Tibial artery (tissue), 4 donors: ENCODE data around the gene GPATCH8.

ENCODE experiments used
- DNase-seq, 2 donors: peaks; one replicate each; pipeline ENCODE4 v3.0.0-alpha.2; 2019
- H3K27ac ChIP-seq, 2 donors: fragments of 200-600 bp; sonication (generic) in 1 of 2; 1 replicate in 1 of 2; 2 replicates in 1 of 2; pipeline ENCODE4 v1.5.1; 2018 to 2019; ENCODE audit warnings: mild to moderate bottlenecking in 1 of 2
- H3K27me3 ChIP-seq, 2 donors: fragments of 200-600 bp; sonication (generic) in 1 of 2; one replicate each; pipeline versions ENCODE4 v1.5.1 to v1.6.0; 2016 to 2019
- H3K36me3 ChIP-seq, 3 donors: fragments of 200-600 bp; sonication (generic) in 2 of 3; one replicate each; pipeline ENCODE4 v1.5.1; 2016 to 2019; ENCODE audit warnings: mild to moderate bottlenecking in 2 of 3
- H3K4me1 ChIP-seq, 4 donors: fragments of 200-600 bp; sonication (generic) in 2 of 4; 1 replicate in 3 of 4; 2 replicates in 1 of 4; pipeline ENCODE4 v1.5.1; 2016 to 2019
- H3K4me3 ChIP-seq, 2 donors: fragments of 200-600 bp; sonication (generic) in 1 of 2; 1 replicate in 1 of 2; 2 replicates in 1 of 2; pipeline ENCODE4 v1.5.1; 2018 to 2019; ENCODE audit warnings: mild to moderate bottlenecking in 2 of 2
- H3K9me3 ChIP-seq, 3 donors: fragments of 200-600 bp; sonication (generic) in 1 of 3; one replicate each; pipeline ENCODE4 v1.5.1; 2016 to 2019
- intact Hi-C: fragments of 100-400 bp; cut with DNase I; formaldehyde crosslinking; loops from one replicate; pipeline ENCODE4 v1.15.0; 2023; ENCODE audit warnings: low total_unique reads
- TF ChIP-seq, protein P1 (sequence below), 2 experiments: fragments of 200-600 bp in 1 of 2; fragments of 450-650 bp in 1 of 2; IDR thresholded peaks; one replicate each; pipeline ENCODE4 v1.5.1; 2017 to 2019; ENCODE audit warnings: antibody characterized with exemption in 2 of 2, mild to moderate bottlenecking in 1 of 2, moderate library complexity in 1 of 2

The GPATCH8 gene

DNA sequence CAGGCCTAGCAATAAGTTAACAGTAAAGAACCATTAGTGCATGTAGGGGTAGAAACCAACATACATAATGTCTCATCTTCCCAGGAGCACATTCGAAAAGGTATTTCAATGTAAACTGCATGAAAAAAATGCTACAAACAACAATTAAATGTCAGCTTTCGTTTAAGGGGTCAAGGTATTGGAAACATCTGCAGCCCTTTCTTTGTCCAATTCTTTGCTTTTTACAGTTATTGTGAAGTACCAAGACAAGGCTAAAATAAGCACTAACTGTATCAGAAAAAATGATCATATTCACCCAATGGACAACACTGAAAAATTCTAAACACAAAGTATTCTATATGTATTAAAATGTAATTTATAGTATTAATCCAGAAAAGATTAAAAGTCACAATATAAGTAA lies 37.9 kb downstream of the GPATCH8 start:
- Histone ChIP-seq H3K9me3 (no peaks in the 10 kb centered on the region), H3K36me3 (peaks cover 0 to 15% (median 7%) of the 10 kb centered on the region in 3 donors), H3K4me3 (no peak overlapping the region), H3K4me1 (peaks cover 0 to 52% (median 24%) of the 10 kb centered on the region in 4 donors), H3K27me3 (no peaks in the 10 kb centered on the region), H3K27ac (no peak overlapping the region)
- intact Hi-C loops, result no loop called here
- TF ChIP-seq, protein P1, sequence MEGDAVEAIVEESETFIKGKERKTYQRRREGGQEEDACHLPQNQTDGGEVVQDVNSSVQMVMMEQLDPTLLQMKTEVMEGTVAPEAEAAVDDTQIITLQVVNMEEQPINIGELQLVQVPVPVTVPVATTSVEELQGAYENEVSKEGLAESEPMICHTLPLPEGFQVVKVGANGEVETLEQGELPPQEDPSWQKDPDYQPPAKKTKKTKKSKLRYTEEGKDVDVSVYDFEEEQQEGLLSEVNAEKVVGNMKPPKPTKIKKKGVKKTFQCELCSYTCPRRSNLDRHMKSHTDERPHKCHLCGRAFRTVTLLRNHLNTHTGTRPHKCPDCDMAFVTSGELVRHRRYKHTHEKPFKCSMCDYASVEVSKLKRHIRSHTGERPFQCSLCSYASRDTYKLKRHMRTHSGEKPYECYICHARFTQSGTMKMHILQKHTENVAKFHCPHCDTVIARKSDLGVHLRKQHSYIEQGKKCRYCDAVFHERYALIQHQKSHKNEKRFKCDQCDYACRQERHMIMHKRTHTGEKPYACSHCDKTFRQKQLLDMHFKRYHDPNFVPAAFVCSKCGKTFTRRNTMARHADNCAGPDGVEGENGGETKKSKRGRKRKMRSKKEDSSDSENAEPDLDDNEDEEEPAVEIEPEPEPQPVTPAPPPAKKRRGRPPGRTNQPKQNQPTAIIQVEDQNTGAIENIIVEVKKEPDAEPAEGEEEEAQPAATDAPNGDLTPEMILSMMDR (IDR thresholded peaks at IDR 0.05), result no peak
- no peak for DNase-seq

DNA sequence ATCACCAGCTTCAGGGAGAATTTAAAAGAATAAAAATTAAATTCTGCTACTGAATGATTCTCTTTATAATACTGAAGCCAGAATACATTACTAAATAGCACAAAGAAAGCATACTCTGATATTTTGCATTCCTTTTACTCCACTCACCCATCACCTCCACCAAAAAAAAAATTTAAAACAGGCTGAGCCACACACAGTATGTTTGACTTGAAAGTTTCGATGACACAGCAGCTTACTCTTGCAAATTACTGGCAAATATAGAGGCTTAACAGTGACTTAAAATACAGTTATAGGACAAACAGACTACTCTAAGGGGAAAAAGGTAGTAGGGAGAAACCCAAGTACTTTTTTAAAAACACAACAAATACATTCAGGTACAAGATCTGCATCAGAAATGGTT lies 39.2 kb downstream of the GPATCH8 start:
- intact Hi-C loops, result no loop called here
- peaks cover 0 to 52% (median 22%) of the 10 kb centered on the region in 4 donors for H3K4me1 ChIP-seq
- H3K9me3 ChIP-seq, result no peaks in the 10 kb centered on the region
- H3K27me3 ChIP-seq, result no peaks in the 10 kb centered on the region
- peaks cover 0 to 15% (median 7%) of the 10 kb centered on the region in 3 donors for H3K36me3 ChIP-seq
- no peak overlapping the region for H3K4me3 ChIP-seq
- DNase-seq, result no peak
- TF ChIP-seq, protein P1 (IDR thresholded peaks at IDR 0.05), result no peak
- no peak overlapping the region for H3K27ac ChIP-seq

DNA sequence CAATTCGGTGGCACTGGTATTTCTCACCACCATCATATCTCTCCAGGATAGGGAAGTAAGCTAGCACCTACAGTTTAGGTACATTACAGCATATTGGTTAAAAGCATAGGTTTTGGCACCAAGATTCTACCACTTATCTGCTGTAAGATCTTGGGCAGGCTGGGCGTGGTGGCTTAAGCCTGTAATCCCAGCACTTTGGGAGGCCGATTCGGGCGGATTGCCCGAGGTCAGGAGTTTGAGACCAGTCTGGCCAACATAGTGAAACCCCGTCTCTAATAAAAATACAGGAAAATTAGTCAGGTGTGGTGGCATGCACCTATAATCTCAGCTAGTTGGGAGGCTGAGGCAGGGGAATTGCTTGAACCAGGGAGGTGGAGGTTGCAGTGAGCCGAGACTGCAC lies 51.4 kb downstream of the GPATCH8 start:
- TF ChIP-seq, protein P1 (IDR thresholded peaks at IDR 0.05), result no peak
- H3K36me3 ChIP-seq, result peaks cover 0 to 13% (median 0%) of the 10 kb centered on the region in 3 donors
- H3K27me3 ChIP-seq, result no peaks in the 10 kb centered on the region
- no peaks in the 10 kb centered on the region for H3K9me3 ChIP-seq
- intact Hi-C loops, result no loop called here
- DNase-seq, result no peak
- H3K4me1 ChIP-seq, result no peaks in the 10 kb centered on the region
- no peak overlapping the region for H3K27ac ChIP-seq
- no peak overlapping the region for H3K4me3 ChIP-seq

DNA sequence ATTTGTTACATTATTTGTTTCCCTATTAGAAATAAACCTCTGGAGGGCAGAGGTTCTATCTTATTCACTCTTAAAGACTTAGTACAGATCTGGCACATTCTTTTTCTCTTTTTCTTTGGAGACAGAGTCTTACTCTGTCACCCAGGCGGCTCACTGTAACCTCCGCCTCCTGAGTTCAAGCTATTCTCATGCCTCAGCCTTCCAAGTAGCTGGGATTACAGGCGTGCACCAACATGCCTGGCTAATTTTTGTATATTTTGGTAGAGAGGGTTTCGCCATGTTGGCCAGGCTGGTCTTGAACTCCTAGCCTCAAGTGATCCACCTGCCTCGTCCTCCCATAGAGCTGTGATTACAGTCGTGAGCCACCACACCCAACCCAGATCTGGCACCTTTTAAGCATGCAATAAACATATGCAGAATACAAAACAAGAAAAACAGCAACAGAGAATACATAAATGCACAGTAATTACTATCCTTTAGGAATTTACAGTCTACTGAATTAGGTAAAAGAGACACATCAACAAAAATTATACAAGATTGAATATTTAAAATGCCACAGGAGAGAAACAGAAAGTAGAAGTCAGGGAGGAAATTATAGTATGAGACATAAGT lies 52.1 kb downstream of the GPATCH8 start:
- no peaks in the 10 kb centered on the region for H3K9me3 ChIP-seq
- H3K36me3 ChIP-seq, result peaks cover 0 to 13% (median 0%) of the 10 kb centered on the region in 3 donors
- DNase-seq, result no peak
- H3K4me3 ChIP-seq, result no peak overlapping the region
- no peaks in the 10 kb centered on the region for H3K27me3 ChIP-seq
- no peak overlapping the region for H3K27ac ChIP-seq
- H3K4me1 ChIP-seq, result no peaks in the 10 kb centered on the region
- intact Hi-C loops, result no loop called here
- TF ChIP-seq, protein P1 (IDR thresholded peaks at IDR 0.05), result no peak

DNA sequence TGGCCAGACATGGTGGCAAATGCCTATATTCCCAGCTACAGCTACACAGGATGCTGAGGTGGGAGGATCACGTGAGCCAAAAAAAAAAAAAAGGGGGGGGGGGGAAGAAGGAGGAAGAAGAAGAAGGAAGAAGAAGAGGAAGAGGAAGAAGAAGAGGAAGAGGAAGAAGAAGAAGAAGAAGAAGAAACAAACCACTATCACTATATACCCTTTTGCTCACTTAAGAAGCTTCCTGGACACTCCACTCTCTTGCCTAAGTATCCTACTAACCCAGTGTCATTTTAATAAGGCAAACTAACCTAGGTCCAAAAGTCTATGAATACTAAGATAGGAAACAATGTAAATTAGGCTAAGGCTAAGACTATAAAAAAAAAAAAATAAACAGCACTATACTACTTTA lies 54.8 kb downstream of the GPATCH8 start:
- intact Hi-C loops, result no loop called here
- Histone ChIP-seq H3K27ac (no peak overlapping the region), H3K4me1 (no peaks in the 10 kb centered on the region), H3K4me3 (no peak overlapping the region), H3K36me3 (no peaks in the 10 kb centered on the region), H3K27me3 (no peaks in the 10 kb centered on the region), H3K9me3 (no peaks in the 10 kb centered on the region)
- TF ChIP-seq, protein P1 (IDR thresholded peaks at IDR 0.05), result no peak
- no peak for DNase-seq

DNA sequence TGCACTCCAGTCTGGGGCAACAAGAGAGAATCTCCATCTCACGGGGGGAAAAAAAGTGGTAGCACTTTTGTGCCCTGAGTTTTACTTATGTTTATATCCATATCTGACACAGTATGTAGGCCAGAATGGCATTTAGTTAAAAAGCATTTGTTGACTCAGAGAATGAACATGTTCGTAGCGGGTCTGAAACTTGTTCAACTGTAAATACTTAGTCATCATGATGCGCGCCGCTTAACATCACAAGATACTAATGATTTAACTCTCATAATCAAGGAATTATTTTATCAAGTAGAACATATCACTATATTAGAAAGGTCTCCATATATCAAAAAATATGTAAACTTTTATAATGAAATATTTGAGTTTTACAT lies 58.5 kb downstream of the GPATCH8 start:
- H3K9me3 ChIP-seq, result no peaks in the 10 kb centered on the region
- H3K27me3 ChIP-seq, result no peaks in the 10 kb centered on the region
- intact Hi-C loops, result no loop called here
- no peak for DNase-seq
- TF ChIP-seq, protein P1 (IDR thresholded peaks at IDR 0.05), result no peak
- H3K4me1 ChIP-seq, result no peaks in the 10 kb centered on the region
- no peaks in the 10 kb centered on the region for H3K36me3 ChIP-seq
- no peak overlapping the region for H3K27ac ChIP-seq
- no peak overlapping the region for H3K4me3 ChIP-seq
